Calu3 (cell line): ENCODE results near the gene ALG1. TPM values are rescaled to one million over a fixed set of nuclear protein-coding genes. Genes with fewer than 3 reads are reported as not detected.
"Not testable (repeated sequence)": the region's sequence is repeated elsewhere in the genome, so short reads cannot be mapped to it uniquely, and the experiment has no call there.

Experiments used
- BruUV-seq: library from RNA; stranded (reverse); fragments of 400-500 nt; replicated peaks from 2 replicates; lab custom pipeline; 2021; lab: Mats Ljungman, UMichigan
- CTCF ChIA-PET: fragments of 300-600 bp; sonication (Branson Sonifier 250); formaldehyde crosslinking; loops from one replicate; lab custom pipeline; 2022; ENCODE audit warnings: antibody characterized with exemption; lab: Charles Lee
- DNase-seq: peaks from one replicate; pipeline ENCODE4 v3.0.0; 2022
- H3K27ac Mint-ChIP-seq: one replicate; pipeline ENCODE4 v1.8.0; 2022; ENCODE audit warnings: mixed read lengths; ENCODE audit not compliant: unreplicated experiment
- H3K27me3 Mint-ChIP-seq: one replicate; pipeline ENCODE4 v1.8.0; 2022; ENCODE audit warnings: mixed read lengths; ENCODE audit not compliant: unreplicated experiment
- H3K36me3 Mint-ChIP-seq: one replicate; pipeline ENCODE4 v1.8.0; 2022; ENCODE audit warnings: mild to moderate bottlenecking, moderate library complexity, mixed read lengths; ENCODE audit not compliant: insufficient read depth, unreplicated experiment
- H3K4me1 Mint-ChIP-seq: one replicate; pipeline ENCODE4 v1.8.0; 2022; ENCODE audit warnings: mild to moderate bottlenecking, low read depth, mixed read lengths; ENCODE audit not compliant: unreplicated experiment
- H3K4me3 Mint-ChIP-seq: one replicate; pipeline ENCODE4 v1.8.0; 2022; ENCODE audit warnings: mild to moderate bottlenecking, low read depth, moderate library complexity, mixed read lengths; ENCODE audit not compliant: unreplicated experiment
- H3K9me3 Mint-ChIP-seq: one replicate; pipeline ENCODE4 v1.8.0; 2022; ENCODE audit warnings: low read depth, mixed read lengths; ENCODE audit not compliant: unreplicated experiment
- CTCF ChIP-seq: fragments of 200-600 bp; IDR thresholded peaks from one replicate; pipeline ENCODE4 v1.8.0; 2022; ENCODE audit warnings: antibody characterized with exemption; ENCODE audit not compliant: unreplicated experiment
- intact Hi-C: fragments of 100-400 bp; cut with micrococcal nuclease; formaldehyde crosslinking; loops from one replicate; pipeline ENCODE4 v1.10.0; 2022; ENCODE audit not compliant: unreplicated experiment
- total RNA-seq: library from RNA; stranded (reverse); gene quantifications from 2 replicates; pipeline ENCODE4 v1.2.3, GENCODE V29; 2022

The ALG1 gene
- total RNA-seq, 1 experiment from 2014 or later, result 38.3 TPM

- peaks cover 44% of the 10 kb centered on the region for H3K36me3 Mint-ChIP-seq
- H3K4me3 Mint-ChIP-seq, result no peak overlapping the region
- no TSS peak for BruUV-seq
- no peaks in the 10 kb centered on the region for H3K27me3 Mint-ChIP-seq
- intact Hi-C loops, result no loop called here
- CTCF ChIA-PET, result no interaction called here
- no peak for DNase-seq
- no peak overlapping the region for H3K27ac Mint-ChIP-seq
- TF ChIP-seq CTCF, result no peak
- H3K4me1 Mint-ChIP-seq, result peaks cover 18% of the 10 kb centered on the region
- H3K9me3 Mint-ChIP-seq, result no peaks in the 10 kb centered on the region
Observed at GRCh38 chr16:5075637-5076036, 4.0 kb downstream of the ALG1 start.

- Mint-ChIP-seq H3K27me3 (no peaks in the 10 kb centered on the region), H3K9me3 (no peaks in the 10 kb centered on the region), H3K4me1 (peaks cover 10% of the 10 kb centered on the region), H3K36me3 (peaks cover 30% of the 10 kb centered on the region), H3K27ac (no peak overlapping the region), H3K4me3 (no peak overlapping the region)
- no TSS peak for BruUV-seq
- no peak for TF ChIP-seq CTCF
- intact Hi-C loops, result no loop called here
- CTCF ChIA-PET, result no interaction called here
- no peak for DNase-seq
Observed at GRCh38 chr16:5077304-5077703, 5.7 kb downstream of the ALG1 start.

GRCh38 chr16:5078626-5079025, 7.0 kb downstream of the ALG1 start:
- Mint-ChIP-seq H3K4me3 (no peak overlapping the region), H3K4me1 (no peaks in the 10 kb centered on the region), H3K36me3 (peaks cover 33% of the 10 kb centered on the region), H3K27ac (no peak overlapping the region), H3K9me3 (no peaks in the 10 kb centered on the region), H3K27me3 (no peaks in the 10 kb centered on the region)
- CTCF ChIA-PET, result no interaction called here
- intact Hi-C loops, result no loop called here
- BruUV-seq, result no TSS peak
- no peak for TF ChIP-seq CTCF
- no peak for DNase-seq

- H3K27me3 Mint-ChIP-seq, intact Hi-C loops, H3K4me3 Mint-ChIP-seq, H3K27ac Mint-ChIP-seq, H3K4me1 Mint-ChIP-seq, H3K9me3 Mint-ChIP-seq, DNase-seq, BruUV-seq, CTCF ChIA-PET: not testable (repeated sequence)
- peaks cover 44% of the 10 kb centered on the region for H3K36me3 Mint-ChIP-seq
Observed at GRCh38 chr16:5080461-5080860, 8.8 kb downstream of the ALG1 start.

- H3K4me1 Mint-ChIP-seq, BruUV-seq, H3K27me3 Mint-ChIP-seq, H3K4me3 Mint-ChIP-seq, H3K9me3 Mint-ChIP-seq, intact Hi-C loops, H3K27ac Mint-ChIP-seq, CTCF ChIA-PET: not testable (repeated sequence)
- peak; percentile 44 for DNase-seq
- H3K36me3 Mint-ChIP-seq, result peaks cover 49% of the 10 kb centered on the region
Observed at GRCh38 chr16:5080996-5081395, 9.4 kb downstream of the ALG1 start.

- CTCF ChIA-PET, H3K4me3 Mint-ChIP-seq, DNase-seq, intact Hi-C loops, H3K9me3 Mint-ChIP-seq, BruUV-seq, H3K4me1 Mint-ChIP-seq, H3K27me3 Mint-ChIP-seq, H3K27ac Mint-ChIP-seq: not testable (repeated sequence)
- H3K36me3 Mint-ChIP-seq, result peaks cover 64% of the 10 kb centered on the region
Observed at GRCh38 chr16:5083646-5084045, 12.0 kb downstream of the ALG1 start.

- H3K36me3 Mint-ChIP-seq, result peaks cover 58% of the 10 kb centered on the region
- peak overlapping the region; percentile 69 for H3K27ac Mint-ChIP-seq
- H3K9me3 Mint-ChIP-seq, H3K27me3 Mint-ChIP-seq, H3K4me1 Mint-ChIP-seq, DNase-seq, intact Hi-C loops, H3K4me3 Mint-ChIP-seq: not testable (repeated sequence)
- BruUV-seq, result TSS peak; percentile 24
- CTCF ChIA-PET, result interaction anchor here (1.1 kb wide), 2 partner anchors 12 to 14 kb away, joined by 3 to 4 read pairs; no protein-coding TSS in a partner anchor
Observed at GRCh38 chr16:5084099-5084731, 12.6 kb downstream of the ALG1 start.
